ENCODE results near the gene ALOX15.

DNA sequence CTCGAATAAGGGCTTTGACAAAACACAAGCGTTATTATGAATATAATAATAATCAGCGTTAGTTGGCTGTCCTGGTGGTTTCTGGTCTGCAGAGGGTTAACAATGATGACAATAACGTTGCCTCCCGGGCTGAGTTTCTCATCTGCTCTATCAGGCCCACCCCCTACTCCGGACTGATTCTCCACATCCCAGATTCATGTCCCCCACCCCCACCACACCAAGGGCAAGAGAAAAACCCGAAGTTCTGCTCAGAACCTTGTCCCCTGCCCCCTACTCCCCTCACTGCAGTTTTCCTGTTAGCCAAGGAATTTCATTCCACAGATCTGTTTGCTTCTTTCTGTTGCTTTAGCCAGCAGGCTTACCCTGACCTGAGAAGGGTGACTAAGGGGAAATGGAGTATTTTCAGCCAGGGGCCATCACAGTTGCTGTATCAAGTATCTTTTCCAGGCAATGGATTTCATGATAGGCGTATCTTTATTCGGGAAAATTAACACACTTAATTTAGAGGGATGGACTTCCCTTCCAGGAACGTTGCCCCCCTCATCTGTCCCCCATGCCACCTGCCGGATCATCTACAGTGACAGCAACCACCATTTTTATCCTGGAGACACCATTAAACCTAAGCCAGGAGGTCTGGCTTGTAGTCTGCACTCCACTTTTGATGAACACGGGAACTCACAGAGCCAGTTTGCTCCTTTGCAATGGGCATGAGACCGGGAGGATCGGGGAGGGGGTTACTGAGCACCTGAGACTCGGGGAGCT, 23.7 kb downstream of the ALOX15 start:
- TF ChIP-seq, protein P1, sequence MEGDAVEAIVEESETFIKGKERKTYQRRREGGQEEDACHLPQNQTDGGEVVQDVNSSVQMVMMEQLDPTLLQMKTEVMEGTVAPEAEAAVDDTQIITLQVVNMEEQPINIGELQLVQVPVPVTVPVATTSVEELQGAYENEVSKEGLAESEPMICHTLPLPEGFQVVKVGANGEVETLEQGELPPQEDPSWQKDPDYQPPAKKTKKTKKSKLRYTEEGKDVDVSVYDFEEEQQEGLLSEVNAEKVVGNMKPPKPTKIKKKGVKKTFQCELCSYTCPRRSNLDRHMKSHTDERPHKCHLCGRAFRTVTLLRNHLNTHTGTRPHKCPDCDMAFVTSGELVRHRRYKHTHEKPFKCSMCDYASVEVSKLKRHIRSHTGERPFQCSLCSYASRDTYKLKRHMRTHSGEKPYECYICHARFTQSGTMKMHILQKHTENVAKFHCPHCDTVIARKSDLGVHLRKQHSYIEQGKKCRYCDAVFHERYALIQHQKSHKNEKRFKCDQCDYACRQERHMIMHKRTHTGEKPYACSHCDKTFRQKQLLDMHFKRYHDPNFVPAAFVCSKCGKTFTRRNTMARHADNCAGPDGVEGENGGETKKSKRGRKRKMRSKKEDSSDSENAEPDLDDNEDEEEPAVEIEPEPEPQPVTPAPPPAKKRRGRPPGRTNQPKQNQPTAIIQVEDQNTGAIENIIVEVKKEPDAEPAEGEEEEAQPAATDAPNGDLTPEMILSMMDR (IDR thresholded peaks at IDR 0.05), result no peak
- TF ChIP-seq POLR2A (IDR thresholded peaks at IDR 0.05) (no peak), POLR2AphosphoS5 (IDR thresholded peaks at IDR 0.05) (no peak)
